GM18861 (cell line): ENCODE measurements around the gene RAMACL.
"Not testable (repeated sequence)": the region's sequence is repeated elsewhere in the genome, so short reads cannot be mapped to it uniquely, and the experiment has no call there.

ENCODE experiments used
- ATAC-seq: cut with Tn5 transposase; IDR thresholded peaks from one replicate; pipeline ENCODE4 v1.9.1; 2021; ENCODE audit not compliant: unreplicated experiment

RAMACL gene

DNA sequence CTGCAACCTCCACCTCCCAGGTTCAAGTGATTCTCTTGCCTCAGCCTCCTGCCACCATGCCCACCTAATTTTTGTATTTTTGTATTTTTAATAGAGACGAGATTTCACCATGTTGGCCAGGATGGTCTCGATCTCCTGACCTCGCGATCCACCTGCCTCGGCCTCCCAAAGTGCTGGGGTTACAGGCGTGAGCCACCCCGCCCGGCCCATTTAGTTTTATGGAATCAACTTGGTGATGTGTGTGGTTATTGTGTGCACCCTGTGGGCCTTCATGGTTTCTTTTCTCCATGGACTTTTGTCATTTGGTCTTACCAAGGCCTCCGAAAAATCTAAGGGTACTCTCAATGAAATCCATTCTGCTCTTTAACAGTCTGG is 47.5 kb downstream of the RAMACL start:
- not testable (repeated sequence) for ATAC-seq

DNA sequence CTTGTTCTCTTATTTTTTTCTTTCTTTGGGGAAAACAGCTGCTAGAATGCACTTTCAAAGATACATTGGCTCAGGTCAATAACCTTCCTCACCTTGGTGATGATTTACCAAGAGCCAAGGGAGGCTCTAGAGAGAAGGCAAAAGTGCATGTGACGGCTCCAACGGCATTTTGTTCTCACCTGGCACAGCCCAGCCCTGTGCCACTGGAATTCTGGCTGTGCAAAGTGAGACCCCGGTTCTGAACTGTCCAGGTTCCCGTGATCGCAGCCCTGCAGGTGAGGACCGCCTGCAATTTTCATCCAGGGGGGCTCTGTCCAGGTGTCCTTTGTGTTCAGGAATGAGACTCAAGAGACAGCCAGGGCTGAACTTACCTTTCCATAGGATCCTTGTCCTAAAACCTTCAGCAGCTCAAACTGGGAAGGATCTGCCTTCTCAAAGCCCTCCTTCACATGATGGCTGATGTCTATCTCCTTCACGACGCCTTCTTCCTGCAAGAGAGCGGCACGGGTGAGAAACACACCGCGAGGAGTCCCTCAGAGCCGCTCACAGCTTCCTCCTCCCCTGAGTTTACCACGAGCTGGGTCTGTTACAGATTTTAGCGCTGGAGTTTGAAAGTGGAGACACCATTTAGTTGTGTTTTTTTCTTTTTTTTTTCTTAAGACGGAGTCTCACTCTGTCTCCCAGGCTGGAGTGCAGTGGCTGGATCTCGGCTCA is 48.0 kb downstream of the RAMACL start:
- no peak for ATAC-seq

DNA sequence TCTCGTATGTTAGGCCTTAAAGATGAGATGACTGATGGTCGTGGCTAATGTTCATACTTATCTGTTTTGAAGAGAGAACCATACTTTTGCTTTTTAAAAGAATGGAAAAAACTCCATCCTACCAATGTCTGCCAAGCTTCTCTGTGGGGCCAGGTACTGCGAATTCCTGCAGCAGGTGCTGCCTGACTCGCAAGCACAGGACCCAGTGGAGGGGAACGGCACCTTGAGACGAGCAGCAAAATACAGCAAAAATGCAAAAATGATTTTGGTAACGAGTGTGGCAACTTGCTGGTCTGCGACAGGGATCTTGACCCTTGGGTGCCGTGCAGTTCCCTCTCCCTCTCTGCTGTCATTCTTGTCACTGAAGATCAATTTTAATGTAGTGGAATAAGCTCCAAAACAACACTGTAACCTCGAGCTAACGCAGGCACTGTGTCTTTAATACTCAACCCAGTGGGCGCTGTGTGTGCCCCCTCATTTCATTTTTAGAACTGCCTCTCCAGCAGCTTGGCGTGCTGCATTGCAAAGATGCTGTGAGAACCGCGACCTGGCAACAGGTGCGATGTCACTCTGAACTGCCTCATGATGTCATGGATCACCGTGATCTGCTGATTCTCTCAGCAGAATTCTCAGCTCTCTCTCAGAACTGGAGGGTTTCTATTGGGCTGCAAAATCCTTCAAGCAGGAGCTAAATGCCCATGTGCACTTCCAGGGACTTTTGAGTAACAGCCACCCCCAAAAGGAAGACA is 51.6 kb downstream of the RAMACL start:
- no peak for ATAC-seq

GRCh38 chr6:166533205-166533824 is 53.2 kb downstream of the RAMACL start:
- no peak for ATAC-seq
